ENCODE data around the gene BMP6. TPM values are rescaled to one million over a fixed set of nuclear protein-coding genes. Genes with fewer than 3 reads are reported as not detected.

Gene BMP6
- total and polyA plus RNA-seq, 2 of the 8 experiments (the other 6 are each of a cell fraction or from before 2014, with no cell fraction given) = 2.0 to 2.1 TPM

- POLR2A ChIA-PET (ENCODE audit: partially characterized antibody) = no interaction called here
- DNase-seq (ENCODE audit: low read depth in 1 of 2, low spot score in 2 of 2) (no peak), FAIRE-seq (no peak)
- no peak overlapping the region for H4K91ac ChIP-seq (replicated peaks; ENCODE audit: insufficient read length, low read length)
- no peak overlapping the region for H3K9ac ChIP-seq (replicated peaks in 1 of 4; ENCODE audit: extremely low read depth in 1 of 4, low read depth in 3 of 4, low read length in 3 of 4)
- no peak overlapping the region for H2AK5ac ChIP-seq (ENCODE audit: low read depth, low read length)
- H3K56ac ChIP-seq (replicated peaks; ENCODE audit: insufficient read length, low read depth, low read length) = no peak overlapping the region
- H3K4me2 ChIP-seq (ENCODE audit: insufficient read depth in 1 of 2, low read depth in 2 of 2, low read length in 2 of 2) = no peak overlapping the region
- H4K20me1 ChIP-seq (replicated peaks in 1 of 2; ENCODE audit: control insufficient read depth in 1 of 2, insufficient read depth in 2 of 2, low read length in 2 of 2) = no peaks in the 10 kb centered on the region
- no peak overlapping the region for H3K18ac ChIP-seq (ENCODE audit: extremely low read depth, low read length)
- H3K27ac ChIP-seq (ENCODE audit: low read depth, low read length) = no peak overlapping the region
- H2BK15ac ChIP-seq (ENCODE audit: low read length) = no peak overlapping the region
- H2AFZ ChIP-seq (ENCODE audit: low read length) = no peak overlapping the region
- H3K4me1 ChIP-seq (replicated peaks in 1 of 4; ENCODE audit: control insufficient read depth in 3 of 4, insufficient read depth in 4 of 4, low read length in 3 of 4) = peaks cover 0 to under 1% (median under 1%) of the 10 kb centered on the region in 4 experiments; a peak in 1 of 7 replicates
- no peak overlapping the region for H3K4ac ChIP-seq (replicated peaks; ENCODE audit: insufficient read length, low read depth, low read length)
- H3K4me3 ChIP-seq (ENCODE audit: extremely low read depth in 1 of 4, insufficient read depth in 2 of 4, low read depth in 3 of 4, low read length in 4 of 4) = no peak overlapping the region
- no peaks in the 10 kb centered on the region for H3K9me3 ChIP-seq (ENCODE audit: insufficient read depth in 2 of 2, low read depth in 1 of 2, low read length in 1 of 2)
- H3K27me3 ChIP-seq (replicated peaks in 1 of 4; ENCODE audit: control insufficient read depth in 3 of 4, extremely low read depth in 1 of 4, insufficient read depth in 3 of 4, low read length in 3 of 4) = no peaks in the 10 kb centered on the region
- no peak overlapping the region for H3K23ac ChIP-seq (ENCODE audit: insufficient read length)
- H4K8ac ChIP-seq (ENCODE audit: extremely low read depth, insufficient read depth, low read length) = no peak overlapping the region
- no peak overlapping the region for H4K5ac ChIP-seq (ENCODE audit: insufficient read length, low read depth, low read length)
- H3K23me2 ChIP-seq (ENCODE audit: low read depth, low read length) = no peaks in the 10 kb centered on the region
- no peaks in the 10 kb centered on the region for H3K79me1 ChIP-seq (ENCODE audit: low read depth, low read length)
- no peak overlapping the region for H3K14ac ChIP-seq (ENCODE audit: insufficient read length)
- H2BK12ac ChIP-seq (ENCODE audit: low read depth, low read length) = no peak overlapping the region
- H2BK5ac ChIP-seq (ENCODE audit: low read depth, low read length) = no peak overlapping the region
- H3K79me2 ChIP-seq (ENCODE audit: control insufficient read depth in 1 of 2, insufficient read depth in 2 of 2, low read length in 2 of 2) = 0 out of 4 replicates have a peak, but pooled peaks cover 0 to 3% of the 10 kb centered on the region in 2 experiments
- no peaks in the 10 kb centered on the region for H3K36me3 ChIP-seq (ENCODE audit: control insufficient read depth in 2 of 4, insufficient read depth in 4 of 4, low read length in 3 of 4)
- CTCF ChIA-PET (ENCODE audit: partially characterized antibody) = interaction anchor here (0.6 to 1.1 kb wide), 4 partner anchors 12 to 174 kb away, joined by 3 to 5 read pairs (median 3); no protein-coding TSS in a partner anchor
- H2BK120ac ChIP-seq (replicated peaks; ENCODE audit: low read depth, low read length) = no peak overlapping the region
- H2BK20ac ChIP-seq (ENCODE audit: low read length) = no peak overlapping the region
- 98% methylated on average over 5 of the region's 5 CpGs; no CpG with 5 or more reads in 1 of the 2 experiments for WGBS, 2 experiments (ENCODE audit: extremely low coverage in 1 of 2, insufficient coverage in 1 of 2, insufficient read length in 1 of 2, insufficient replicate concordance in 2 of 2, low coverage in 1 of 2, low lambda C conversion rate in 2 of 2, missing lambda C conversion rate in 1 of 2)
- no peak for TF ChIP-seq CBX8 (IDR thresholded peaks at IDR 0.05; ENCODE audit: borderline replicate concordance, low read depth, low read length)
- no peak for TF ChIP-seq USF2 (IDR thresholded peaks at IDR 0.05; ENCODE audit: low read length)
- no peak for TF ChIP-seq BCL11A (IDR thresholded peaks at IDR 0.05; ENCODE audit: low read depth in 2 of 2, low read length in 2 of 2)
Measured at GRCh38 chr6:7821426-7821825, 95.5 kb downstream of the BMP6 start.

All from H1 (cell line).